ENCODE results near the gene LPCAT3.
A peak's percentile ranks its signal among the peaks of the same experiment; 100 is the strongest.

Gene LPCAT3

GRCh38 chr12:6935371-6936193, 82.7 kb downstream of the LPCAT3 start:
- no peak for DNase-seq

- DNase-seq = no peak
Observed at GRCh38 chr12:6934110-6934509, 84.2 kb downstream of the LPCAT3 start.

- DNase-seq = no peak
Observed at GRCh38 chr12:6932766-6933165, 85.5 kb downstream of the LPCAT3 start.

GRCh38 chr12:6929466-6930452, 88.5 kb downstream of the LPCAT3 start:
- DNase-seq = no peak

- DNase-seq = no peak
Observed at GRCh38 chr12:6928703-6929407, 89.4 kb downstream of the LPCAT3 start.

- DNase-seq = no peak
Observed at GRCh38 chr12:6928022-6928702, 90.1 kb downstream of the LPCAT3 start.

GRCh38 chr12:6927379-6928021, 90.8 kb downstream of the LPCAT3 start, which contains the start of gene ATN1:
Gene ATN1, plus strand, starts transcription at chr12:6927959. Its CDS starts 6,043 bp downstream, at chr12:6934002.
- peak; percentile 34 for DNase-seq
